Measurements from ENCODE around the gene AQP12A.
"Not testable (repeated sequence)": the region's sequence is repeated elsewhere in the genome, so short reads cannot be mapped to it uniquely, and the experiment has no call there.

Gene AQP12A

DNA sequence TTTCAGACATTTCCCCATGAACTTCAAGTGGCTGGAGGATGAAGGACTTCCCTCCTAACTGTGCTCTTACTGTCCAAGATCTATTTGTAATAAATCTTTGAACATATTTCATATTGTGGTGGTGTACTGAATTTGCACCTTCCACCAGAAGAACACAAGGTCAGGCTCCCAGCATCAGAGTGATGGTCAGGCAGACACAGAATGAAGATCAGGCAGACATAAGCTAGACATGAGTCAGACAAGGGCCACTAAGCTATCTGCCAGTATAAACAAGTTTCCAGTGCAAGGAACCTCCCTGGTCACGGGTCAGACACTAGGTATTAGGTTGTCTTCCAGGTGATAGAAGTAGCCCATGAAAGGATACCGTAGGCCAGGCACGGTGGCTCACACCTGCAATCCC is 29.0 kb upstream of the AQP12A start:
- no peak for DNase-seq

DNA sequence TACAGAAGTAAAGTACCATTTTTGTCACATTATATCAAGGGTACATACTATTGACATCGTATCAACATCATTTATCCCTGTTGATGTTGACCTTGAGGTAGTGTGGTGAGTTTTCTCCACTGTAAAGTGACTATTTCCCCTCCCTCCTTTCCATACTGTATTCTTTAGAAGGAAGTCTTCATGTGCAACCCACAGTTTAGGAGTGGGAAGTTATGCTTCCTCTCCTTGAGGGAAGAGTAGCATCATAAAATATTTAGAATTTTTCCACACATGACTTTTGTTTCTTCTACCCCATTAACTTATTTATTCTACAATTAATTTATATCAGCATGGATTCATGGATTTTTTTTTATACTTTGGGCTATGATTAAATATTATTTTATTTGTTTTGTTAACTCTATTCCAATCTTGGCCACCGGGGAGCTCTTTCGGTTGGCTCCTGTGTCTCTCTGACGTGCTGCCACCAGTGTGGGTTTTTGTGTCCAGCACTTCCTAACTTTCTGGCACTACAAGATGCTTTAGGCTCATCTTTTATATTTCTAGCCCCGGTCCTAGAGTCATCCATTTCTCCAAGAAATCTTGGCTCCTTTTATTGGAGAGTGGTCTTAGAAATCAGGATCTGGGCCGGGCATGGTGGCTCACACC is 28.0 kb upstream of the AQP12A start:
- DNase-seq = no peak

DNA sequence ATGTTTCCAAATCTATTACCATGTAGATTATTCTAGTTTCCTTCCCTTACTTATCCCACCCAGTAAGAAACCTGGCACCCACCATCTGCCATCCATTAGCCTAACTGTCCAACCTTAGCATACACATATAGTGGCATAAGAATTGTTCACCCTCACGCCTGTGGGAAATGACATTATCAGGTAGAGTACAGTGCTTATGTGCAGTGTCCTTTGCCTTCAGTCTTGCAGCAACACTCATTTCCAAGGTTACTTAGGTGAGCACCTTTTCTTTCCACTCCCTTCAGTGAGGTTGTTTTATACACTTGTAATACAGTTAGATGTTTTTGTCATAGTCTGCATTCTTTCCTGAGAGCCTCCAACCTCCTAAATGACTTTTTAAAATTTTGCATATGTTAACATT is 27.0 kb upstream of the AQP12A start:
- no peak for DNase-seq

DNA sequence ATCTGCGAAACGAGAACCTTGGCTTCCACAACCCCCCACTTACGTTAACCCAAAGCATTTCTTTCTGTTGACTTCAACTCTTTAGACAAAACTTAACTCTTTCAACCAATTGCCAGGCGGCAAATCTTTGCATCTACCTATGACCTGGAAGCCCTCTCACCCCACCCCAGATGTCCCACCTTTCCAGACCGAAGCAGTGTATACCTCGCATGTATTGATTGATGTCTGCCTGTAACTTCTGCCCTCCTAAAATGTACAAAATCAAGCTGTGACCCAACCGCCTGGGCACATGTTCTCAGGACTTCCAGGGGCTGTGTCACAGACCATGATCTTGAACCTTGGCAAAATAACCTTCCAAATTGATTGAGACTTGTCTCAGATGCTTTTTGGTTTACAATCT is 21.3 kb upstream of the AQP12A start:
- DNase-seq = no peak

DNA sequence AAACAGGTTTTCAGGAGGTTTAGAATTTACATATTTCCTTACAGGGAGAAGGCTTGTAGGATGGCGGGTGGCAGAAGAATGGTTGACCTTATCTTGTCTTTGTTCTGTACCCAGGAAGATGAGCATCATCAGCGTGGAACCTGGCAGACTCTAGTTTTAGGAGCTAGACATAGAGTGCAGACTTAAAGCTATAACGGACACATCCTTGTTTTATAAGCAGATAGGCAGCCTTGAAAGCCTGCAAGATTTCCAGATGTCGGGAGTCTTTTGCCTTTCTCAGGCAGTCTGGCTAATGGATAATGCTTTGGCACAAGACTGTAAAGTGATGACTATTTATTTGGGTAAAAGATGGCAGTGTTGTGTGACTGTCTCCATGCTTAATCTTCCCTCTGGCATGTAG is 20.7 kb upstream of the AQP12A start:
- DNase-seq = no peak

DNA sequence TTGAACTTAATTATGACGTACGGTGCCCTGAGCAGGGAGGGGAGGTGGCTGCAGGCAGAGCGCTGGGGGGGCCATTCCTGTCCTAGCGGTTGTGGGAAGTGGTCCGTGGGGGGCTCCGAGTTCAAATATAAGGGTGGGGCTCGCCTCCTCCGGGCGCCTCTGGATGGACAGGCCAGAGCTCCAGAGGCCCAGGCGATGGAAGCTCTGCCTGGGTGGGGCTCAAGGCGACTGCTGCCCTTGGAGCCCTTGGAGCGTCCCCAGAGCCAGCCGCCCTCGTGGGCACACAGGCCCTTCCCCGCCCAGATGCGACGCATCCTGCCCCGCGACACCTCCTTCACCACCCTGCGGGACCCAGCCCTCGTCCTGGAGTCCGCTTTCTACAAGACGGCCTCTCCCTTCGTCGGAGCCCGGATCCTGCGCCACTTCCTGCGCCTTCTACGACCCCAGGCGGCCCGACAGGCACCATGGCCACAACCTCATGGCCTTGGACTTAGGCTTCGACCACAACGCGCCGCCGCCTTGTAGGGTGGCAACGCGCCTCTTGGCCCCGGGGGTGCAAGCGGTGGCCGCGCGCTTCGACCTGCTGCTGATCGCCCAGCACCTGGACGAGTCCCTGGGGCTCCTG is 19.5 kb upstream of the AQP12A start:
- no peak for DNase-seq

DNA sequence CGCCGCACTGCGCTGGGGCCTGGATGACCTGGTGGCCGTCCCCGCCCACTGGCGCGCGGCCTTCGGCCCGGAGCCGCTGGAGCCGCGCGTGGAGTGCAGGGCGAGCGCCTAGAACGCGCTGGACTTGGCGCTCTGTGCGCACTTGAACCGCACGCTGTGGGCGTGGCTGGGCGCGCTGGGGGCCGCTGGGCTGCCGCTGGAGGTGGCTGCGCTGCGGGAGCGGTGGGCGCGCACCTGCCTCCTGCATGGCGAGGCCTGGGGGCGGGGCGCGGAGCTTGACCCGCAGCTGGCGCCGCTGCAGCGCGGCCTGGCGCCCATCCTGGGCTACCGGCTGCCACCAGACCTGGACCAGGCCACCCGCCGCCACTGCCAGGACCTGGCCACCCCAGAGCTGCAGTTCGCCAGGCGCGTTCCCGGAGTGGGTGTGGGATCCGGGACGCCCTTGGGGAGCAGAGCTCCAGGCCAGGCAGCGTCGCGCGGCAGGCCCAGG is 18.9 kb upstream of the AQP12A start:
- DNase-seq = no peak

DNA sequence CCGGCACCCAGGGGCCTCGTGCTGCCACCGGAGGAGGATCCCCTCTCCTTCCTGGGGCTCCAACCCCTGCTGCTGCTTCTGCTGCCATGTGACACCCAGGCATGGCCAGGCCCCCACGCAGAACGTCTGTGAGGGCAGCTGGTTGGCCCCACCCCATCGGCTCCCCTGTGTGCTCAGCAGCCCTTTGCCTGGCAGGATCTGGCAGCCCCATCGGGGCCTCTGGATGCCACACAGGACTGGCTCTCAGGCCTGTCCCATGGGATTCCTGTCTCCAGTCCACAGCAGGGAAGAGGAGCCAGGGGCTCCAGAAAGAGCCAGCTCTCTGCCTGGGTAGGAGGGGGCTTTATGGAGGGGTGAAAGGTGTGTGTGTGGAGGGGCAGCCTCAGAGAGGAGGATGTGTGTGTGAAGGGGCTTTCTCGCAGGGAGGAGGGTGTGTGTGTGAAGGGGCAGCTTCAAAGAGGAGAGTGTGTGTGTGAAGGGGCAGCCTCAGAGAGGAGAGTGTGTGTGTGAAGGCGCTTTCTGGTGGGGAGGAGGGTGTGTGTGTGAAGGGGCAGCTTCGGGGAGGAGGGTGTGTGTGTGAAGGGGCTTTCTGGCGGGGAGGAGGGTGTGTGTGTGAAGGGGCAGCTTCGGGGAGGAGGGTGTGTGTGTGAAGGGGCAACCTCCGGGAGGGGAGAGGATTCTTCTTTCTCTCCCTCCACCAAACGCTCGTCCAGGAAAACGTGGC is 17.0 kb upstream of the AQP12A start:
- not testable (repeated sequence) for DNase-seq

DNA sequence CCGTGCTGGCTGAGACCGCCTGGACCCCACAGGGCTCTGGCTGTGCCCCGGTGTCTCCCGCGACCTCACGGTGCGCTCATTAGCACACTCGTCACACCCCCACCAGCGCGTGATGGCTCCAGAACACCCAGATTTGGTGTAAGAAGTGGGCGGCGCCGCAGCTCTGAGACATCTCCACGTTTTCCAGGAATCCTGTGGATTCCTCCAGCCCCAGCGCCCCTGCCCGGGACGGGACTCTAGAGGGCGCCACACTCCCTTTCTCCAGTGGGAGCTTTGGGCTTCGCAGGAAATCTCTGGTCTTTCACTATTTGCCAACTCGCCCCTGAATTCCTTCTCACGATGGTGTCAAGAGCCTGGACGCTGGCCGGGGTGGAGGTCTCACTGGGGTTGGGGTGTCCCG is 16.3 kb upstream of the AQP12A start:
- DNase-seq = not testable (repeated sequence)

DNA sequence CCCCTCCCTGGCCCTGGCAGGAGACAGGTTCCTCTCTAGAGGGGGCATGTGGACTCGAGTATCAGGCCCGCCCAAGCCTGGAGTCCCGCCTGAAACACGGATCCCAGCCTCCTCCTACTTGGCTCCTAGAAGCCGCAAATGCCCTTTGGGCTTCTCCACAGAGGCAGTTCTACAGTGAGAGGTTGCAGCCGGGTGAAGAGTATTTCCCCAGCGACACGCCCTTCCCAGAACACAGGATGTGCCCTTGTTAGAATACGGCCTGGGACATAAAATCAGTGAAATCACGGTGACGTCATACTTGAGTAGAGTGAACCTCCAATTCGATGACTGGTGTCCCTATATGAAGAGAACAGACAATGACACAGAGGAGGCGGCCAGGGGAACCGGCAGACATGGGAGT is 13.6 kb upstream of the AQP12A start:
- not testable (repeated sequence) for DNase-seq

DNA sequence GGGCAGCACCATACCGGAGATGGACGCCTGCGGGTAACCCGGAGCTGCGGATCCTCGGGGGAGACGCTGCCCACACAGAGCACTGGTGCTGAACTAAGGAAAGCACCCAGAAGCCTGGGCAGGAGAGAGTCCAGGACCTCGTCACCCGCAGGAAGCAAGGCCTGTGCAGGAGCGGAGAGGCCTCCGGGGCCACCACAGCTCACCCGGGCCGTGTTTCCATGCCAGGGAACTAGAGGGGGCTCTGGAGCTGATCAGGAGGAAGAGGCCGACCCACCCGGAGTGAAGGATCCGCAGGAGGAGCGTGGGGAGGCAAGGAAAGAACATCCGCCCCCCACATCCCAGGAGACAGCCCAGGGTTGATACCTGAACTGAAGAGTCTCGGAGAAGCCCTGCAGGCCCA is 12.8 kb upstream of the AQP12A start:
- DNase-seq = not testable (repeated sequence)

DNA sequence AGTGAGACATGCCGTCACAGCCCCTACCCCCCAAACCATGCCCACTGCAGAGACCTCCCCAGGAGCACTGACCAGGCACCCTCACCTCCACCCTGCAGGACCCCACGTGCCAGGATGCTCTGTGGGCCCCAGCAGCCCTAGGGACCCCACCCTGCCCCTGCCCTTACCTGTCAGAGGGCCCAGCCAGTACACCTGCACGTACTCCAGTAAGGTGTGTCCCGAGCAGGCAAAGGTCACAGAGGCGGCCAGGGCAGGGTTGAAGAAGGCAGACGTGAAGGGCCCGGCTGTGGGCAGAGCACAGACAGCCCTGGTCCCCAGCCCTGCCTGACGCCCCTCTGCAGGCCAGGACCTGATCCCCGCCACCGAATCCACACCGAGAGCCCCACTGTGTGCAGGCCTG is 11.5 kb upstream of the AQP12A start:
- DNase-seq = not testable (repeated sequence)

DNA sequence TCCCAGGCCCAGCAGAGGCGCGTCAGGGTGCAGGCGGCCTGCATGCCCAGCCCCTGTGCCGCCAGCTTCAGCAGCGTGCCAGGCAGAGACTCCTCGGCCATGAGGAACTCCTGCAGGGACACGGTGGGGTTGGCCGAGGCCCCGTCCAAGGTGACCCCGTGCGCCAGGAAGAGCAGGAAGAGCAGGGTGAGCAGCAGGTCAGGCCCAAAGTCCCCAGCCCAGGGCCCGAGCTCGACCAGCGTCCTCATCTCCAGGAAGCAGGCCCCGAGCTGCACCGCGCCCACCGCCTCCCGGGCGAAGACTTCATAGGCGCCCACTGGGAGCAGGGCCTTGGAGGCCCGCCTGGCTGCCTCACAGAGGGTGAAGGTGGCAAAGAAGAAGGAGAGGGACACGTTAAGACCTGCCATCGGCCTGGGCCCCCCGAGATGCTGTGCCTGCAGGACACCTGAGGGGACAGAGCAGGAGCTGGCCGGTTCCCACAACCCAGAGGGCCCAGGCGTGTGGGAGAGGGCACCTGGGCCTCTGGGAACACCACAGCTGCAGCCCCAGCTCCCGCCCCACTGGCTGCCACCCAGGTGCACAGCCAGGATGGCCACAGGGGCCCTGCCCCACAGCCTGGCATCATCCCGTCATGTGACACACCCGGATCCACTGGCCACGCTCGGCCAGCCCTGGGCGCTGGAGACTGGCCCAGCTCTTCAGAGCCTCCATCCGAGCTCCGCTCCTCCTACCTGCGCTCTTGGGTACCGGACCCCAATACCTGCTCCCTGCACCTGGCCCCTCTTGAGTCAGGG is 9.0 kb upstream of the AQP12A start, which contains the start of gene AQP12B:
TSS of gene AQP12B (minus strand) at position 455 of the 794 bp plus-strand sequence. CDS start at position 407, 48 bp downstream.
- DNase-seq = not testable (repeated sequence)

DNA sequence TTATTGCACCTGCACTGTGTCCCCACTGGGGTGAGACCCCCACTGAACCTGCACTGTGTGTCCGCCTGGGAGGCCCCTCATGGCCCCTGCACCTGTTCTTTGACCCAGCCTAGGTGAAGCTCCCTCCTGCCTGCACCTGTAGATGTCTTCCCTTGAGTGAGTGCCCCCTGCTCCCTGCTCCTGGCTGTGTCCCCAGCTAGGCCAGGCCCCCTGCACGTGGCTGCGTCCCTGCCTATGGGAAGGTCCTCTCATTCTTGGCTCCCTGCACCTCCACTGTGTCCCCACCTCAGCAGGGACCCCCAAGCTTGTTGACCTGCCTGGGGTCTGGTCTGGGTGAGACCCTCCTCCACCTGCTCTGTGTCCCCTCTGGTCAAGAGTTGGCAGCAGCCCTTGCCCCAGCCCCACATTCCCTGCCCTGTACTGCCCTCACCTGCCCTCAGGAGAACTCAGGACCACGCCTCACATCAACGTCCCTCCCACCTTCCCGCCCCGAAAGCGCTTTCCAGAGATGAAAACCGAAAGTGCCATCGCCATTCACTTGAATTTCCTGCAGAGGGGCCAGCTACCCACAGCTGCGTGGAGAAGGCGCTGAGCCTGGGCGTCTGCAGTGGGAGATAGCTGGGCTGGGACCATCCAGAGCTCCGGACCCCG is 8.2 kb upstream of the AQP12A start:
- DNase-seq = not testable (repeated sequence)

DNA sequence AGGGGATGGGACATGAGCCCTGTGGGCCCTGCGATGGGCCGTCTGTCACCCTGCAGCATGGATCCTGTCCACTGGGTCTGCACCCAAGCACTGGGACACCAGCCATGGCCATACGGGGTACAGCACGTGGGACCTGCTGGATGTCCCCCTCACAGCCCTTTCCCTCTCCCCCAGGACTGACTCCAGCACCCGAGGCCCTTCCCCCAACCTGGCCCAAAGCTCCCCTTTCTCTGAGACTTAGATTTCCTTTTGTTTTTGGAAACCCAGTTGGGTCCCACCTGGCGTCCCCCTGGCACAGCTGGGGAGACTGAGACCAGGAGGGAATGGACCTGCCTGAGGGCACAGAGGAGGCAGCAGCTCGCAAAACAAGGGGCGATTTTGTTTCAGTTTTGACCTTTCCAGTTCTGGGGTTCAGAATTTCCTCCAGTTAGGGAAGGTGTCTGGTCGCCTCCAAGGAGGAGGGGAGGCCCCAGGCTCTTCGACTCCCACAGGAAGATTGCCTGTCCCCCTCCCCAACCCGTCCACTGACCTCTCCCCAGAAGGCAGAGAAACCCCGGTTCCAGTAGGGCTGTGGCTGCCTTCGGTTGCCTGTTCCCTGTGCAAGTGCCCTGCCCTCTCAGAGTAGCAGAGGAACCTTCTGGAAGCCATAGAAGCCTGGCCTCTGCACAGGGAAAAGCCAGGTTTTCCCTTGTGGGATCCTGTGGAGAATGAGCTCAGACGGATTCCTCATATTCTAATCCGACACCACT is 7.5 kb upstream of the AQP12A start:
- not testable (repeated sequence) for DNase-seq

DNA sequence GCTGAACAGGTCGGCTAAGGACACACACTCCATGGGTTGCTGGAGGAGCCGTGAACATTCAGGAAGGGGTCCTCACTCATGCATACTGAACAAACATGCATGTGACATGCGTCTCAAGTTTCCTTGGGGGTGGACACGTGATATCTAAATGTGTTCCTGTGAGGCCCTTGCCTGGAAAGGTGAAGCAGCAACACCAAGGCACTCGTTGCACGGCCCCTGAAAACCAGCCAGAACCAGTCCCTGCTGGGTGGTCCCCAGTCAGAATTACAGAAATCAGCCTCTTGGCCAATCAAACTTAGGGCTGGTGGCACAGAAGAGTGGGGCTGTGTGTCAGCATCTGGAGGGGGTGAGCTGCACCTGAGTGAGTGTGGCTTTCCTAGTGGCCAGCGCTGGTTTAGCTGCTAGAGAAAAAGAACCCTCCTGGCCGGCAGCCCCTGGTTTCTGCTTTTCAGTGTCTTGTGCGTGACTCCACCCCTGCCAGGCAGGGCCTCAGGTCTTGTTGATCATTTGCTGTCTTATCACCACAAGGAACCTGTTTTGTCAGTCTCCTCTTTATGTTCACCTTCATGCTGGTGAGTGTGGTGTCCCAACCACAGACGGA is 5.8 kb upstream of the AQP12A start:
- no peak for DNase-seq

DNA sequence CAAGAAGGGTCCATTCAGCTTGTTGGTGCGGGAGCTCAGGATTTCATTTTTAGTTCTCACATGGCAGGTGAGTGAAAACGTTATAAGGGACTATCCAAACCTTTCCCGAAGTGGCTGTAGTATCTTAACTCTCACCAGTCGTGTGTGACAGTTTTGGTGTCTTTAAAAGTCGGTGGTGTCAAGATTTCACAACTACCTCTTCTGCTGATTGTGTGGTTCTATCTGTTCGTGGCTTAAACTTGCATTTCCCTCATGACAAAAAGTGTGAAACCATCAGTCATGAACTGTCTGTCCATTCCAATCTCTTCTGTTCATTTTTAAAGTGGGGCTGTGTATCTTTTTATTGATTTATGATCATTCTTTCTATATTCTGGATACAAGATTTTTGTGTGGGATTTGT is 5.2 kb upstream of the AQP12A start:
- no peak for DNase-seq

DNA sequence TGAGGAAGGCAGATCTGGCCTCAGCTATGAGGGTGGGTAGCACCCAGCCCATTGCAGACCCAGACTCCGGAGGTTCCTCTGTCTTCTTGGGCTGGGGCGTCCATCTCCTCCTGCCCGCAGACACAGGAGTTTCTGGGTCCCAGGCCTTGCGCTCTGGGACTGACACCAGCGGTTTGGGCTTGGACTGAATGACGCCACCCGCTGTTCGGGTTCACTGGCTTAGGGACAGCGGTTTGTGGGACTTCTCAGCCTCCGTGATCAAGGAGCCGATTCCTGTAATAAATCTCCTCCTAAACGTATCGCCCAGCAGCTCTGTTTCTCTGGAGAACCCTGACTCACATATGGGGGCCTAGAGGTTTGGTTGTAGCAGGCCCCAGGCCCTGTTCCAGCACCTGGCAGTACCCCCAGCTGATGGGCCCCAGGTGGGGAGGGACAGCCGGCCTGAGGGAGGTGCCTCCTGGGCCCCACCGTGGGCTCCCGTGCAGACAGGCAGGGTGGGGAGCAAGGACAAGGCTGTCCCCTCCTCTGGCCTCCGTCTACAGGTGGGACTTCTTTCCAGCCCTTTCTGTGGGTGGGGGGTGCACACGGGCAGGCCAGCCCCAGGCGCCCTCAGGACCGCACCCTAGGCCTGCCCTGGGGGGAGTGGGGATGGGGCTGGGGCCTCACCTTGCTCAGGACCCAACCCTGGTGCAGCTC is 4.5 kb upstream of the AQP12A start:
- DNase-seq = no peak

DNA sequence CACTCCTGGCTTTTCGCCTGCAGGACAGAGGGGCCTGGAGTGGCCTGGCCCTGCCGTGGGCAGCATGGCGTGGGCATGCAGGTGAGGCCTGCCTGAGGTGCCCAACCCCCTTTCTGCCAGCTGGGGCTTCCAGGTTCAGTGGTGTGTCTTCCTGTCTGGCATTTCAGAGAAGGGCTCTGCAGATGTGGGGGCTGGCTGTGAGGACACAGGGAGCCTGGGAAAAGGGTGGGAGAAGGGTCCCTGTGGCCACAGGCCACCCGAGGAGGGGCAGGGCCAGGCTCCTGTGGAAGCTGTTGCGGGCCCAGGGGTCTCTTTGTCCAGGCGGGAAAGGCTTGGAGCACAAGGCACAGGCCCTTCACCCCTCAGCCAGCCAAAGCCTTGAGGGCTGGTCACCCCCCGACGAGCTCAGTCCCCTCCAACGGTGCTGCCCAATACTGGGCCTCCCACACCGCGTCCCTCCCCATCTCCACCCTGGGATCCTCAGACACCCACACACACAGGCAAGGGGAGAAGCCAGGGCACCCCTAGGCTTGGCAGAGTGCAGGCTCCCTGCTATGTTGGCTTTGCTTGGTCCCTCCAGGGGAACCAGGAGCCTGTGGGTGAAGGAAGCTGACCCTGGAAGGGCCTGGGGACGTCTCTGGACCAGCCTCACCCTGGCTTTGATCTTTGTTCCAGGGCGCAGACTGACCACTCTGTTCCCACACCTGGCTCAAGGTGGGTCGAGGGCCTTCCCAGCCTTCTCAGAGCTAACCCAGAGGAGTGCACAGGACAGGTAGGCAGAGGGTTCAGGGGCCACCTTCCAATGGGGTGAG is 3.7 kb upstream of the AQP12A start:
- no peak for DNase-seq

DNA sequence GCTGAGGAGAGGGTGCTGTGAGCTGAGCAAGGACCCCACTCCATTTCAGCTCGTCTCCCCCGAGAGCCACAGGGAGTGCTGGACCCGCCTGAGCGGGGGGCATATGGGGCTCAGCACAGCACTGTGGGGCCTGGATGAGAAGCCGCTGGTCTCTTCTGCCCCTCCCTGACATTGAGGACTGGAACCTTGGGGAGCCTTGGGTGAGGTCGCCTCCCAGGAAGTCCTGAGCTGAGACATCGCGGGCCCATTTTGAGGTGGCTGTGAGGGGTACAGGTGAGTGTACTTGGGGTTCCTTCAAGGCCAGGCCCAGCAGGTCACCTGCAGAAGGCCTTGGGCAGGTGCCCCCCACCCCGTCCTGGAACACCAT is 3.1 kb upstream of the AQP12A start:
- no peak for DNase-seq
